MM.1S (cell line): ENCODE data around the gene LGALS14.

ENCODE experiments used
- CTCF ChIP-seq: fragments of 300-600 bp; sonication (generic); IDR thresholded peaks from 2 replicates; pipeline ENCODE4 v1.5.1; 2016; ENCODE audit warnings: antibody characterized with exemption, low read length, mixed read lengths
- EZH2 ChIP-seq: fragments of 300-600 bp; sonication (generic); optimal IDR thresholded peaks from 2 replicates; pipeline ENCODE3; 2017; ENCODE audit warnings: low read depth, mild to moderate bottlenecking, antibody characterized with exemption, low read length, mixed read lengths
- EZH2phosphoT487 ChIP-seq: fragments of 300-600 bp; sonication (generic); IDR thresholded peaks from 2 replicates; pipeline ENCODE4 v1.6.1; 2018; ENCODE audit warnings: antibody characterized with exemption, low read length

DNA sequence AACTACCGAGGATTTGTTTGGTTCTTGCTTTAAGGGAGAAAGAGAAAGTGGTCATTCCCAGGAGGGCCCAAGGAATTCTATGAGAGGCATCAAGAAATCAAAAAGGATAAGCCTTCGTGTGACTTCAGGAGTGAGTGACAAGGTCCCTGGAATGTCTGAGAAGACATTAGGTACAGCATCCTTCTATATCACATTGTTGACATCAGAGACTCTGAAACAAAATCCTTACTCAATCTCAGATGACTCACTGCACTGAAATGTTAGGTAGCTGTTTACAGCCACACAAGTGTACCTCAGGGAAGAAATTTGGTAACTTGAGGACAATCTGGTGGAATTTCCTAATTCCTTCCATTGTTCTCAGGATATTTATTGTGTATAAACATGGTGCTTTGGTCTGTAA, 7.9 kb upstream of the LGALS14 start:
- TF ChIP-seq EZH2 = no peak
- TF ChIP-seq CTCF = no peak
- TF ChIP-seq EZH2phosphoT487 = no peak
